K562 (cell line): Measurements from ENCODE around the gene PLEKHA6.
A peak's percentile ranks its signal among the peaks of the same experiment; 100 is the strongest.

ENCODE experiments used
- BCL6 ChIP-seq: fragments of 250-450 bp; sonication (Bioruptor Pico); IDR thresholded peaks from 2 replicates; pipeline ENCODE4 v1.4.0; 2020
- CTCF ChIP-seq, 3 experiments: IDR thresholded peaks in 2 of 3; conservative IDR thresholded peaks in 1 of 3; 2 replicates each; pipeline ENCODE4 v1.5.1; 2011 to 2012; ENCODE audit warnings: low read length in 3 of 3, mild to moderate bottlenecking in 3 of 3, control low read depth in 2 of 3, improper control_type of control experiment in 1 of 3, inconsistent platforms in 1 of 3, low read depth in 1 of 3, mixed read lengths in 1 of 3, moderate library complexity in 1 of 3; ENCODE audit not compliant: insufficient read depth in 2 of 3
- EZH2 ChIP-seq: IDR thresholded peaks from 2 replicates; pipeline ENCODE4 v1.6.1; 2012; ENCODE audit warnings: low read depth, mild to moderate bottlenecking, inconsistent platforms, low read length, borderline replicate concordance
- GATAD2B ChIP-seq: fragments of 450-650 bp; IDR thresholded peaks from 2 replicates; pipeline ENCODE4 v1.6.1; 2017; ENCODE audit warnings: mild to moderate bottlenecking, borderline replicate concordance
- POLR2A ChIP-seq: fragments of 450-650 bp; conservative IDR thresholded peaks from 2 replicates; pipeline ENCODE4 v1.6.1; 2016
- POLR2AphosphoS5 ChIP-seq: IDR thresholded peaks from 2 replicates; pipeline ENCODE4 v1.6.1; 2011; ENCODE audit warnings: mild to moderate bottlenecking, low read depth, low read length, moderate library complexity; ENCODE audit not compliant: control insufficient read depth, insufficient read depth
- SIX5 ChIP-seq, 2 experiments: IDR thresholded peaks; 2 replicates each; pipeline ENCODE4 v1.6.1; 2011; ENCODE audit warnings: low read length in 2 of 2, borderline replicate concordance in 1 of 2, low read depth in 1 of 2, mild to moderate bottlenecking in 1 of 2, moderate library complexity in 1 of 2; ENCODE audit not compliant: insufficient read depth in 1 of 2
- ZNF140 ChIP-seq: fragments of 250-450 bp; sonication (Bioruptor Pico); IDR thresholded peaks from 2 replicates; pipeline ENCODE4 v1.8.0; 2021; ENCODE audit warnings: moderate library complexity, mild to moderate bottlenecking, inconsistent platforms

- no peak for TF ChIP-seq CTCF (IDR thresholded peaks at IDR 0.05 in 2 of 3, conservative IDR thresholded peaks at IDR 0.05 in 1 of 3; ENCODE audit: insufficient read depth in 2 of 3, low read depth in 1 of 3, low read length in 3 of 3)
- TF ChIP-seq BCL6 (CRISPR knock-in tag), result peak; percentile 93
- TF ChIP-seq GATAD2B, result no peak
- TF ChIP-seq POLR2A, result no peak
- no peak for TF ChIP-seq ZNF140 (CRISPR knock-in tag)
- TF ChIP-seq EZH2, result no peak
- TF ChIP-seq POLR2AphosphoS5, result no peak
- no peak for TF ChIP-seq SIX5 (IDR thresholded peaks at IDR 0.05; ENCODE audit: borderline replicate concordance in 1 of 2, insufficient read depth in 1 of 2, low read depth in 1 of 2, low read length in 2 of 2)
Measured at GRCh38 chr1:204171751-204172178, 188.0 kb downstream of the PLEKHA6 start.
